Cardiac fibroblast (primary cell): ENCODE data around the gene DOCK8.
"Not testable (repeated sequence)": the region's sequence is repeated elsewhere in the genome, so short reads cannot be mapped to it uniquely, and the experiment has no call there.

Experiments
- DNase-seq, 2 donors: peaks; one replicate each; pipeline versions ENCODE4 v3.0.0 to v3.0.0-alpha.2; 2010; ENCODE audit warnings: low read depth in 2 of 2
- H3K4me3 ChIP-seq, 2 donors: replicated peaks in 1 of 2; 1 replicate in 1 of 2; 2 replicates in 1 of 2; pipeline ENCODE4 v1.5.1; 2011; ENCODE audit warnings: low read depth in 2 of 2, low read length in 2 of 2, mild to moderate bottlenecking in 2 of 2, moderate library complexity in 1 of 2
- CTCF ChIP-seq: IDR thresholded peaks from one replicate; pipeline ENCODE4 v1.5.1; 2011; ENCODE audit warnings: low read depth, mild to moderate bottlenecking, low read length, inconsistent platforms

DOCK8 gene

GRCh38 chr9:228929-229695, 14.4 kb downstream of the DOCK8 start:
- H3K4me3 ChIP-seq: no peak overlapping the region
- no peak for TF ChIP-seq CTCF
- DNase-seq: no peak

- not testable (repeated sequence) for DNase-seq, H3K4me3 ChIP-seq
These were observed 17.0 kb downstream of the DOCK8 start for GRCh38 chr9:231625-232024.

GRCh38 chr9:233708-234107, 19.0 kb downstream of the DOCK8 start:
- DNase-seq, H3K4me3 ChIP-seq: not testable (repeated sequence)

- DNase-seq: no peak
- no peak overlapping the region for H3K4me3 ChIP-seq
- no peak for TF ChIP-seq CTCF
These were observed 22.6 kb downstream of the DOCK8 start for GRCh38 chr9:237141-237857.

GRCh38 chr9:237858-238345, 23.2 kb downstream of the DOCK8 start:
- DNase-seq: no peak
- no peak for TF ChIP-seq CTCF
- H3K4me3 ChIP-seq: no peak overlapping the region

- no peak for TF ChIP-seq CTCF
- no peak for DNase-seq
- H3K4me3 ChIP-seq: no peak overlapping the region
These were observed 27.9 kb downstream of the DOCK8 start for GRCh38 chr9:242461-243080.

- no peak overlapping the region for H3K4me3 ChIP-seq
- no peak for TF ChIP-seq CTCF
- DNase-seq: no peak
These were observed 33.8 kb downstream of the DOCK8 start for GRCh38 chr9:248278-248961.
